ENCODE results near the gene SNX10.

The SNX10 gene

DNA sequence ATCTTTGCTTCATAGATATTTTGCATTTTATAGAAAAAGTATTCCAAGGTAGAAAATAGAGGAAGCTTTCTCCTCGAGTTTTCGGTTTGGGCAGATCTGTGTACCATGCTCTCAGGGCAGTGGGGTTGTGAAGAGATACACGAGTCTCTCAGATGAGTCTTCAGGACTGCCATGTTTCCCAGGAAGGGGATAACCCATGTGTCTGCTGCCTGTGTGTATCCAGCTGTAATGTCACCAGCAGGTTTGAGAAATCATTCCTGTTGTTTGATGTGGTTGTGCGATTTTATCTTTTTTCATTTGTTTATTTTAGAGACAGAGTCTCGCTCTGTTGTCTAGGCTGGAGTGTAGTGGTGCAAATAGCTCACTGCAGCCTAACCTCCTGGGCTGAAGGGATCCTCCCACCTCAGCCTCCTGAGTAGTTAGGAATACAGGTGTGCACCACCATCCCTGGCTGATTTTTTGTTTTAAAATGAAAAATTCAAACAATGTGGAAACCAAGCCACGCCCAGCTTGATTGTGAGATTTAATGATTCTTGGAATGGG is 48.9 kb downstream of the SNX10 start:
- DNase-seq: no peak

DNA sequence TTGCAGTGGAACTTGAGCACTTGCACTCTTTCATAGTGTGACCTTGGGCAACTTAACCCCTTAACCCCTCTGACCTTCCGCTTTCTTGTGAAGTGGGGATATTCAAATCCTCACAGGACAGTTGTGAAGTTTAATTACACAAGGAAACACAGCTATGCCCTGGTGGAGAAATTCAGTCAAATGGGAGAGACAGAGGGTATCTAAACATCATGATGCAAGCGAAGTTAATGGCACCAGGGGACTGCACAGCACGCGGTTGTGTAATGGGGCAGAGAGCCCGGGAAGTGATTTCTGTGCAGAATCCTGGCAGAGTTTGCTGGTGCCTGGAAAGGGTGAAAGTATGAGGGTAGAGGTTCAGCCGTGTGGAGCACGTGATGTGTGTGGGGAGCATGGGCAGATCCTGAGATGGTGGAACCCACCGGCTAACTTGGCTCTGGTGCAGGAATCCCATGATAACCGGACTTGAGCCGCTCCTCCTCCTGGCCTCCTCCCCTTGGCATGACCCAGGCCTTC is 51.7 kb downstream of the SNX10 start:
- DNase-seq: no peak

DNA sequence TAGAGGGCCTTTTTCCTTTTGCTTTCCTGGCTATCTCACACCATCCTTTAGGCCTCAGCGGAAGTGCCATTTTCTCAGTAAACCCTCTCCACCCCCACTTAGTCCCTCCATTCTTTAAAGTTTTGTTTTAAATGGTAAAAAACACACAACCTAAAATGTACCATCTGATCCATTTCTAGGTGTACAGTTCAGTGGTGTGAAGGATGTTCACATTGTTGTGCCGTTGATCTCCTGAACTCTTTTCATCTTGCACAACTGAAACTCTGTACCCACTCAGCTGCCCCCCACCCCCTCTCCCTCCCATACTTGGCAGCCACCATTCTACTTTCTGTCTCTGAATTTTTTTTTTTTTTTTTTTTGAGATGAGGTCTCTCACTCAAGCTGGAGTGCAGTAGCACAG is 52.2 kb downstream of the SNX10 start:
- DNase-seq: no peak

DNA sequence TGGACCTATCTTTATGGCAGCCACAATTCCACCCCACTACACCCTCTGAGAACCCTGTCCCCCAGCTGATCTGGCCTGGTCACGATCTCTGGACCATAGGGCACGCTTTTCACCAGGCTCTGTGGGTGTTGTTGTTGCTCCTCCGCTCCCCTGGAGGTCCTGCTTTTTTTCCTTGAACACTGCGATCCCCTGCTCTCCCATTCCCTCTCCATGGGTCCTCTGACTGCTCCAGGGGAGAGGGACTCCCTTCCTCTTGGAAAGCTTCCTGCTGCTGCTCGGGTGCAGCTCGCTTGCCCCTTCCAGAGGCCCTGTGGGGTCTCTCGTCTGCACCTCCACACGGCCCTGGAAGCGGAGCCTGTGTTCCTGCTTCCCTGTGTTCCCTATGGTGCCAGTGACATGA is 53.5 kb downstream of the SNX10 start:
- no peak for DNase-seq

DNA sequence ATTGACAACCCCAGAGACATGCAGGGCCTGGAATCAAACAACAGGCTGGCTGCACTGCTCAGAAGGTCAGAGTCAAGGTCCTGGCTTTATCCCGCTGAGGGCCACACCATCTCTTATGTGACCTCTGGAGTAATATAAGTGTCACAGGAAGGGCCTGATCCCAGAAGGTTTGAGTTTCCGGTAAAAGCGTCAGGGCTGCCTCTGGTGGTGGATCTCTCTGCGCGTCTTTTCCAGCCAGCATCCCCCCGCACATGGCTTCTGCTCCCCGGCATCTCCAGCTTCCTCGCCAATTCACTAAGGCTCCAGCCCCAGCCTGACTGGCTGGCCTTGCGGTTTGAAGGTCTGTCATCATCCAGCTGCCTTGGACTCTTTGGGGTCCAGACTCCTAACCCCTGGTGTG is 54.2 kb downstream of the SNX10 start:
- DNase-seq: no peak

DNA sequence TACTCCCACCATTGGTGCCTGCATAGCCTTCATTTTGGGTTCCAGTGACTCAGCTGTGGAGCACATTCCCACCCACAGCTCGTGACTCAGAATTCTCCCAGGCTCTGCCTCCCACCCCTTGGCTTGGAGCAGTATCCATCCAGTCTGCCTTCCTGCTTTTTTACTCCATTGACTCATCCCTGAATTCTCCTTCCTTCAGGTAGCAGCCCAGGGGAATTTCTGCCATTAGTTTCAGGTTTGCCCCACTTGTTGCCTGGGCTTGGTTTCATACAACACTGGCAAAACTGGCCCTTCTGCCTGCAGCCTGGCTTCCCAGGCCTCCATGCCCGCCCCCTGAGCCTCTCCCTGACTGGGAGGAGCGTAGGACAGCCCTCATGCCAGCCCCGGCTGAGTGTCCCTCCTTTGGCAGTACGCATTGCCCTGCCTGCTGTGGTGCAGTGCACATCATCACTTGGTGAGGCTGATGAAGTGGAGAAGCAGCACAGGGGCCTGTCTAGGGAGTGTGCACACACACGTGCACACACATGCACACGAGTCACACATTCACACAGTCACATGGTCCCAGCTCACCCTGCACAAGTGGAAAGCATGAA is 55.0 kb downstream of the SNX10 start:
- DNase-seq: no peak

DNA sequence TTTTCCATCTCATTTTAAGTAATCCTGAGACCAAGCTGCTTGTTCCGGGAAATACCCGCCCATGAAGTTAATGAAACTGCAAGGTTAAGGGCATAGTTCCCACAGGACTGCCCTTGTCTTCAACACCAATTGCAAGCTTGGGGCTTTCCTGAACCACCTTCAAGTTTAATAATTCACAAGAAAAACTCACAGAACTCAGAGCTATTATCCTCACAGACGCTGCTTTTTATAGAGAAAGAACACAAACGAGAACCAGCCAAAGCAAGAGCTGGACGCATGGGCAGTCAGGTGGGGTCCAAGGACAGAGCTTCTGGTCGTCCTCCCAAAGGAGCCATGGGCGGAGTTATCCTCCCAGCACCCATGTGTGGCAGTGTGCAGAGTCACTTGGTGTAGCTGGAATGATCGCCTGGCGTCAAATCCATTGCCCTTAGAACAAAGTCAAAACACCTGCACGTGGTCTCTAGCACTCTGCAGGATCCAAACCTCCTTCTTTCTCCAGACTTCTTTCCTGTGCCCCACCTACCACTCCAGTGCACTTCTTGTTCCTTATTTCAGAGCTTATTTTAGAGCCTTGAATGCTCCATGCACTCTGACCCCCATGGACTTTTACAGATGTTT is 56.7 kb downstream of the SNX10 start:
- no peak for DNase-seq

DNA sequence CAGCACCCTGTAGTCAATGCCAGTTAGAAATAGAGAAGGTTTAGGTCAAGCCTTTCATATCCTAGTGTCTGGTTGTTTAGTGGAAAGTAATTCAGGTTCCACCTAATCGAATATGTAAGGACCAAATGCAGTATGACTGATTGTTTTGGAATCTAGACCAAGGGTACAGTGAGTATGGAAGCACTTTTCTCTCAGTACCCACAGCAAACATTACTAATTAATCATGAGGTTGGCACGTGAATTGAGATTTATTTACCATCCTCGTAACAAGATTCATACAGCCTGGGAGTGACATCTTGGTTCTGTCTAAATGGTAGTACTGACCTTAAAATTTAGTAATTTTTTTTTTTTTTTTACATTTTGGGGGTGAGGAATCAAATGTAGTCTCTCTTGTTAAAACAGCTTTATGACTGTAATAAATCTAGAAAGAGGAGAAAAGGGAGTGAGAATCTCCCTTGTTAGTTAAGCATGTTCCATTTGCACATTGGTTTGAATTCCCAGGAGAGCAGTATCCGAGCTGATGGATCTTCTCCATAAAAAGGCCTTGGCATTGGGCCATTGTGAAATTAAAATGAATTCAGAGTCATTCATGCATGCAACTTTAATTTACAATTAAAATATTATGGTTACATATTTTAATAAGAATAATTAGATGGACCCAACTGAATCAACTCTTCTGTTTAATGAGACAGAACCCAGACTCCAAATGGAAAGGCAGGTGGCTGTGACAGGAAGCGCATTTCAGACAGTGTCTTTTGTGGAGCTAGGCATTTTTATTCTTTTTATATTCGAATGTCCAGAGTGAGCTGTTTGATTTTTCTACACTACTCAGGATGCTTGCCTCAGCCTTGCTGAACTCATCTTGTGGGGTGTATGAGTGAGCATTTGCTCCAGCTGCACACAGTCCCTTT is 57.6 kb downstream of the SNX10 start:
- no peak for DNase-seq

DNA sequence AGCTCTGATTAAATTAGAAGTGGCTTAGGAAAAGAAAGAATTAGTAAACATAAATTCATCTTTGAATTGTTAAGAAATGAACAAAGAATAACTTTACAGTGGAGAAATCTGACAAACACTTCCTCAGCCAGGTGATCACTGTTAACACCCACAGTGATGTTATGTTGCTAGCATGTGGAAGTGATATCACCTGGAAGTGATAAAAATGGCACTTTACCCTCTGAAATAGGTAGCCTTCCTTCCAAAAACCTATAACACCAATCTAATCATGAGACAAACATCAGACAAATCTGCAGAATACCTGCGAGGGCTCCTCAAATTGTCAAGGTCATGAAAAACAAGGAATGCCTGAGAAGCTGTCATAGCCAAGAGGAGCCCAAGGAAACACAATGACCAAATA is 59.5 kb downstream of the SNX10 start:
- DNase-seq: no peak

DNA sequence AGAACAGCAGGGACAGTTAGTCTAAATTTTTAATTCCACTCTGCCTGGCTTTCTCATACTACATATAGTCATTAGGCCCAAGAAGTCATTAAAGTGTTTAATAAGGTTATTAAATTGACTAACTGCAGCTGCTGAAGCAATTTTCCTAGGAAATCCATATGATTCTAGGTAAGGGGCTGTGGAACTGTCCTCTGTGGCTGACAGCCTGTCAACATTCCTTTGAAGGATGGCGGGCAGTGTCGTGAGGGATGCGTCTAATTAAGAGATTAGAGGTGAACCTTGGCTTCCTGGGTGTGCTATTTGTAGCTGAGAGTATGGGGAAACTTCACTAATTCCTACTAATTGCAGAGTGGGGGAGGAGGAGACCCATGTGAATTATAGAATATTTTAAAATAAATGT is 64.6 kb downstream of the SNX10 start:
- no peak for DNase-seq

DNA sequence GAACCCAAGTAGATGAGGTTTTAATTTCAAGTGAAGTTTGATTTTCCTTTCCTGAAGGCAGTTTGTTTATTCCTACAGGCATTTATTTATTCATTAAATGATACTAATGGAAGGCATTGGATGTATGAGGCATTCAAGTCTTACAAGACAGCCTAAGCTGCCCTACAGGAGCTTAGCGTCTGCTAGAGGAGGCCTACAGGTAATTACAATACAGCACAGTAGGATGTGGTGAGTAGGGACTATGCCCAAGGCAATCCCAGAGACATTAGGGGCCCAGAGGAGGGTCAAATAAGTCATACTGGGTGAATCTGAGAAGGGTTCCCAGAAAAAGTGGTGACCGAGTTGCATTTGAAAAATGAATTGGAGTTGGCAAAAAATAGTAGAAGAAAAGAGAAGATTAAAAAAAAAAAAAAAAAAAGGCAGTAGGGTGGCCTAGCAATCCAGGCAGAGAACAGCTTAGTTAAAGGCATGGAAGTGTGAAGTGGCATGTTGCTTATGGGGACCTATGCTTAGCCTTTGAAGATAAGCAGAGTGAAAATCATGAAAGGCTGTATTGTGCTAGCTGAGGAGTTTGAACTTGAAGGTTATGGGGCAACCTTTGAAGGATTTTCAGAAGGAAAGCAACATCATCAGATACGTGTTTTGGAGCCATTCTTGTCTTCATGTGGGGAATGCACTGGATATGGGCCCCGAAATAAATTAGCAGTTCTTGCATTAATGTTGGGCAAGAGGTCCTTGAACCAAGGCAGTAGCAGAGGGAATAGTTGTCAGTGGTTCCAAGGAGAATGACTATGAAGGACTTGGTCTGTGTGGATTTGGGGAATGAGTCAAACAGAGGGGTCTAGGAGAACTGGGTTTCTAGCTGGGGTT is 65.5 kb downstream of the SNX10 start:
- no peak for DNase-seq

DNA sequence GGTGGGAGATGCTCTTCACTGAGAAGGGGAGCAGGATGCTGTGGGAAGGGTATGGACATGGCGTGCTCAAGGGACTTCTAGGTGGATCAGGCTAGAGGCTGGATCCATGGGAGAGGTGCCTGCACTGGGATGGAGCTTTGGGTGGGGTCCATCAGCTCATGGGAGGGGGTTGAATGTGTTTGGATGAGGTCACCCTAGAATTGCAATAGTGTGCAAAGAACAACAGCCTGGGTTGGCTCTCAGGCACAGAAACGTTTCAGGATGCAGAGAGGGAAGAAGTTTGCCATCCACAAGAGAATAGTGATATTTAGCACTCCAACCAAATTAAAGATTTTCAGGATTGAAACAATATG is 66.1 kb downstream of the SNX10 start:
- DNase-seq: no peak

DNA sequence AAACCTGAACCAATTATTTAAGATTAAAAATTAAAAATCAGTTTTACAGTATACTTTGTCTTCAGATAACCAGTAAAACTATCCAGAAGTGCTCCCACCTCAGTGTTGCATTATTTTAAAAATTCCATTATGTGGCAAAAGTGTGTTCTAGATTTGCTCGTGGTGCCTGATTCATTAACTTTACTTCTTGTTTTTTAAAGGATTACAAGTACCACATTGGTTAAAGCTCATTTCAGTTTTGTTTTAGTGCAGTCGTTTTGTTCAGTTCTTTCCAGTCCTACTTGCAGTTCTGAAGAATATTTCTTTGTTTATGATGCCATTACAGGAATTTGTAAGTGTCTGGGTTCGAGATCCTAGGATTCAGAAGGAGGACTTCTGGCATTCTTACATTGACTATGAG is 69.0 kb downstream of the SNX10 start:
- DNase-seq: no peak

DNA sequence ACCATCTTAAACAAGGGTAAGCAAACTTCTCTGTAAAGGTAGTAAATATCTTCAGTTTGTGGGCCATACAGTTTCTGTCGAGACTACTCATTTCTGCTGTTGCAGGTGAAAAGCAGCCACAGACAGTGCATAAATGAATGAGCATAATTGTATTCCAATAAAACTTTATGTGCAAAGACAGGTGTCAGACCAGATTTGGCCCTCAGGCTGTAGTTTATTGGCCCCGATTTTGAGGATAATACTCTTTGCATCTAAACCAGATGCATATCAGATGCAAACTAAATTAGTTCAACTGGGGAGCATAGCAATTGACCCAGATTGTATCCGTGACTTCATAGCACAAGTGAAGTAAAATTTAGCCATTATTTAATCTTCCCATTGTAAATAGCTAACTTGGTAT is 70.0 kb downstream of the SNX10 start:
- no peak for DNase-seq

DNA sequence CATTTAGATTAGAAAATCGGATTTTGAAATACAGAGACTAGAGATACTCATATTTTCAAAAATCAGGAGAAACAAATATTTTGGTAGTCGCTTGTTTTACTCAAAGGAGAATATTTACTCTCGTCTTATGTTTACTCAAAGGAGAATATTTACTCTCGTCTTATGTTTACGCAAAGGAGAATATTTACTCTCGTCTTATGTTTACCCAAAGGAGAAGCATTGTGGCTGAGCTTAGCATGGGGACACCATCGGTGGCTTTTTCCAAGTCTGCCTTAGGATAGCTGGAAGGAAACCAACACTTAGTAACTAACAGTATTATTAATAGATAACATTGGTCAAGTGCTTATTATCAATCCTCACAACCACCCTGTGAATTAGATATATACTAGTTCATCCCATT is 71.8 kb downstream of the SNX10 start:
- DNase-seq: no peak

DNA sequence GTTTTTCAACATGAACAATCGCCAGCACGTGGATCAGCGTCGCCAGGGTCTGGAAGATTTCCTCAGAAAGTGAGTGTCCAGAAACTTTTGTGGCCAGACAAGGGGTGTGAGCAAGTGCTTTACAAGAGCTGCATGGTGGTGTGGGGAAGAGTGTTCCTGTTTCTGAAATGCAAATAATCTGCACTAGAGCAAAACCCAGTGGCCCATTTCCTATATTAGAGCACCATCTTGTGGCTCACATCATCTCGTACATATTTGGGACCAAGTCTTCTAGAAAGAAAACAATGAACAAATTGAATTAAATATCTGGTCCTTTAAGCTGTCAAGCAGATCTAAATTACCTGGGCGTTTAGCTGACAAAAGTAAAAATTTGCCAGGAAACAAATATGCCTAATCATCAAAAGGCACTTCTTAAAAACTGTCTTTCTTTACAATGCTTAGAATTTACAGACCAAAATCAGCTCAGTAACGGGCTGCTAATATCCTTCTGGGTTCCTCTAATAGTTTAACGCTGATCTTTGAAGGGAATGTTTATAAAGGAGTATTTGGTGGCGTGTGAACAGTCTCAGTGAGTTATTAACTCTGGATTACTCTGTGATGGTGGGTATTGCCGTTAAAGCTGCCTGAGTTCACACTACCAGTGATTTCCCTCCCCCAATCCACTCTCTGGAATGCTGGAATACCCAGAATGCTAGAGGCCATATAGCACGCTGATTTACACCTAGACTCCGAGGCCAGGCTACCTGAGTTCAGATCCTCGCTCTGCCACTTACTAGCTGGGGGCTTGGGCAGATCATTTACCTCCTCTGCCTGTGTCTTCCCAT is 73.6 kb downstream of the SNX10 start:
- DNase-seq: peak; percentile 36

DNA sequence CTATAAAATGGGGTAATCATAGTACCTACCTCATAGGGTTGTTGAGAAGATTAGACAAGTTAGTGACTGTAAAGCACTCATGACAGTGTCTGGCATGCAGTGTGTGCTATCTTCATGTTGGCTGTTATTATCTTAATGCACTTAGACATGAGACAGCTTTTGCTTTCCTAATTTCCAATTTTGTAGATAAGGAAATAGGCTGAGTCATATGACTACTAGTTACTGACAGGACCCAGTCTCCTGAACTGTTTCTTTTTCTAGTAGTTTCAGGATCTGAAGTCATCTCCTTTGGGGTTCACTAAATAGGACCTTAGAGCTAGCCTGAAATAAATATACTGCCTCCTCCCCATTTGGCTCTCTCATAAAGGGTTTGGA is 74.2 kb downstream of the SNX10 start:
- no peak for DNase-seq

DNA sequence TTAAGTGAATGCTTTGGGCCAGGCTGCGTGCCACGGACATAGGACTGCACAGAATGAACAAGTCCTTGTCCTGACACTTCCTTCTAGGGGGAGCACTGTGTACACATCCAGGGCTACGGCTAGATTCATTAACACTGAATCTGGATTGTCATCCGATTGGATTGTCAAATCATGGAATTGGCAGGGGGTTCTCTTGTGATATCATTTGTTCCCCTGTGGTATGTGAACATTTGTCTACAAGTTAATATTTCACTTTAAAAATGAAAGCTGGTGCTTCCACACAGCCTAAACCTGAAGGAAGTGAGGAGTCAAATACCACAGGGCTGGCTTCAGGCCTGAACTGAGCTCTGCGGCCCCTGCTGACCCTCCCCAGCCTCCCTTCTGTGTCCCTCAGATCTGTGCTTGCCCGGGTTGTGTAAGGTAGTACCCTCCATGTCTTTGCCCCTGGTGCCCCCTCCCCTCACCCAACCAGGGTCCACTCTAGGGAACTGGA is 75.6 kb downstream of the SNX10 start:
- DNase-seq: no peak

DNA sequence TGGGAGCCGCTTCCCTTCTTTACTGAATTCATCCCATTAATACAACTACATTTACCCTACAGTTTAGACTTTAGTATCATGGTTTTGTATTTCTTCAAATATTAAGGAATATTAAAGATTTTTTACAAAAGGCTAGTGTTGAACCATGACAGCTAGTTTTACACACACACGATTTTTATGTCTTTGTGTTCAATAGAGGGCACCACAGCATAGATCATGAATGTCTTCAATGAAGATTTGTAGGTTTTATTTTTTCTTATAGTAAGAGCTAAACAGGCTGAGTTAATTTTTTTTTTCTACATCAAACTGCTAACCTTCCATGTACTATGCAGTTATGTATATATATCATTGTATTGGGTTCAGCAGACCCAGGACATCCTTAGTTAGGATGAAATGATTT is 76.9 kb downstream of the SNX10 start:
- no peak for DNase-seq

DNA sequence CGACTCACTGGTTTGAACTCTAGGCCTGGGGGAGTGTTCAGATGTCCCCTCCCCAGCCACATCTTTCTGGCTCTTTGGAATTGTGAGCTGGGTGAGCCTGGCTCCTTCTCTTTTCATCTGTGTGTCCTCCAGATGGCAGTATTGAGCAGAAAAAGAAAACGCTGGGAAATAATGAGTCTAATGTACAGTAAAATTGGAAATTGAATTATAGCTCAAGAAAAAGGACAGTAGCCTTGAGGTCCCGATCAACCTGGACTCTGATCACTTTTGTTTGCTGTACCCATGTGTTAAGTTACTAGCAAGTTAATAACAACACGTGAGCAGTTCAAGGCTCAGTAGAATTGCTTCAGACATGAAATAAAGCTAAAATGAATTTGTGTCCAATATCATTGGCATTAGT is 77.9 kb downstream of the SNX10 start:
- DNase-seq: peak; percentile 54

DNA sequence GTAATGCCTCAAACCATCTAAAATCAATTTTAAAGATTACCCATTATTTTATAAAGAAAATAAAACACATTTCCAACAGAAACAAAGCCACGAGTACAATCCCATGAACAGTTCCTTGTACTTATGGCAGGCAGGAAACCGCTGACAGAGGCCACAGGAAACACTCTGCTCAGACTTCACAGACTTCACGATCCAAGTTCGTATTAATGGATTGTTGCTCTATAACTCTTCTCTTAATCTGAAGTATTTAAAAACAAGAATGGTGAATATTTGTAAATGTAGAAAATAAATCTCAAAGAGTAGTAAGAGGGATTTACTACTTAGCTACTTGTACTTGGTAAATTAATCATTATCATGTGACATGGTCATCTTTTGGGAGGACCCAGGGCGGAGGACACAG is 78.3 kb downstream of the SNX10 start:
- peak; percentile 54 for DNase-seq

DNA sequence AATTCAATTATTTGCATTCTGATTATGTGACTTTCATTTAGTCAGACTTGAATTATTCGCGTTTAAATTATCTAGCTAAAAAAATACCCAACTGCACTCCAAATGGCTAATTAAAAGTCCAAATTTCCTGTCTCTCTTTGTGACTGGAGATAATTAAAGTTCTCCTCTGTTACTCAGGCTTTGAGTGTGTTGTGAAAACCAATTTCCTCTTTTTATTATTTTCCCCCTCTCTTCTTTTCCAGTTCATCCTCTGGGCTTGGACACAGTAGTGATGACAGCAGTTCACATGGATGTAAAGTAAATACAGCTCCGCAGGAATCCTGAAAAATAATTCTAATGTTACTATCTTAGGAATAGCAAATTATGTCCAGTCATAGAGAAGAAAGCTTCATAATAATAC is 80.6 kb downstream of the SNX10 start:
- DNase-seq: peak; percentile 69
